HG03457 (cell line): Measurements from ENCODE around the gene PPP5C.
"Not testable (repeated sequence)": the region's sequence is repeated elsewhere in the genome, so short reads cannot be mapped to it uniquely, and the experiment has no call there.

Experiments
- ATAC-seq: cut with Tn5 transposase; IDR thresholded peaks from one replicate; pipeline ENCODE4 v1.9.1; 2021; ENCODE audit warnings: moderate number of reproducible peaks; ENCODE audit not compliant: unreplicated experiment

The PPP5C gene

DNA sequence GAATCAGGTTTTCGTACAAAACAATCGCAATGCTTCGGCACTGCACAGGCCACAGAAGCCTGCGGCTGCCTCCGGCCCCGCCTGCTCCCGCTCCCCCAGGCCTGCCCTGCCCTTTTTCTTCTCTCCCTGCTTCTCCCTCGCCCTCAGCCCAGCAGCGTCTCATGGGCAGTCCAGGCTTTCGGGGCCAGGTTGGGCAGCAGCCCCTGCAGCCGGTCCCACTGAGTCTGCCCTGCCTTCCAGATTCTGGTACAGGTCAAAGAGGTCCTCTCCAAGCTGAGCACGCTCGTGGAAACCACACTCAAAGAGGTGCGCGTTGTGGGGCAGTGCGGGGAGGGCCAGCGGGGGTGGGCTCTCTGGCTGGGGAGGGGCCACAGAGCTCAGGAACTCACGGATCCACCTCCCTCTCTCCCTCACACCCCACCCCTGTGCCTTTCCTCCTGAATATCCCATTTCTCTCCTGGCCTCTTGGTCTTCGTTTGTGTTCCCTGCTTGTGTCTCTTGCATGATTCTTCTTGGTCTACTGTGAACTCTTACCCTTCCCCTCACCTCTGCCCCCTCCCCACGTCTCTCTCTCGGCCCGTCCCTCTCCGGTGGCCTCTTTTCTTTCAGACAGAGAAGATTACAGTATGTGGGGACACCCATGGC, 36.4 kb downstream of the PPP5C start:
- no peak for ATAC-seq

DNA sequence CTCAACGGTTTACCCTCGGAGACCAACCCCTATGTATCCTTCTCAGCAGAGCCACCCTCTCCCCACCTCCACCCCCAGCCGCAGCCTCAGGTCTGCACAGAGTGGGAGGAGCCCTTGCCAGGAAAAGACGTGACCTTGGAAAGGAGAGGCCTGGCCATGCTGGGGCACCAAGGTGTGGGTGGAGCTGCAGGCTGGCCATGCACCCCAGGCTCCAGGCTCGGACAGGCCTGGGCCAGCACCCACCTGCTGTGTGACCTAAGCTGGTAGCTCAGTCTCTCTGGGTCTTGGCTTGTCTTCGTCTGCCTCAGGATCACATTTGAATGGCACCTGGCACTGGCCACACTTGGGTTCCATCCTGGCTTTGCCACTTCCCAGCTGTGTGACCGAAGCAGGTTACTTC, 37.0 kb downstream of the PPP5C start:
- no peak for ATAC-seq

DNA sequence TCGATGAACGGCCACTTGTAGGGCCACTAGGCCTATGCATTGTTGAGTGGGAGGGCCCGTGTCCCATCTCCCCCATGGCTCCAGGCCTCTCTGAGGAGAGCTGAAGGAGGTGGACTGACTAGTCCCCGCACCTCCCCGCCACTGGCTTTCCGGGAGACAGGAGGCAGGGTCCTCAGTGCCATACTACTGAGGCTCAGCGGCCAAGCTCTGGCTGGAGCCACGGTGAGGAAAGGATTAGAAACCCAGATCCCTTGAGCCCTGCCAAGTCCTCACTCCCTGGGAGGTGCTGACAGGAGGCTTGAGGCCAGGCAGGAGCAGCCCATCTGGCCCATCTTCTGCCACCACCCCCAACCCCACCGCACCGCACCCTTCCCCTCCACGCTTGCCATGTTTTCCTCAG, 37.5 kb downstream of the PPP5C start:
- no peak for ATAC-seq

DNA sequence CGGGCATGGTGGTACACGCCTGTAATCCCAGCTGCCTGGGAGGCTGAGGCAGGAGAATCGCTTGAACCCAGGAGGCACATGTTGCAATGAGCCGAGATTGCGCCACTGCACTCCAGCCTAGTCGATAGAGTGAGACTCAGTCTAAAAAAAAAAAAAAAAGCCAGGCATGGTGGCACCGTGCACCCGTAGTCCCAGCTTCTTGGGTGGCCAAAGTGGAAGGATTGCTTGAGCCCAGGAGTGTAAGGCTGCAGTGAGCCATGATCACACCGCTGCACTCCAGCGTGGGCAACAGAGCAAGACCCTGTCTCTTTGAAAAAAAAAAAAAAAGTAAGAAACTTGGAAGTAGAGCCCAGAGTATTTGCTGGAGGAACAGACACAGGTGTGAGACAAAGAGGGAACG, 38.7 kb downstream of the PPP5C start:
- ATAC-seq: no peak

DNA sequence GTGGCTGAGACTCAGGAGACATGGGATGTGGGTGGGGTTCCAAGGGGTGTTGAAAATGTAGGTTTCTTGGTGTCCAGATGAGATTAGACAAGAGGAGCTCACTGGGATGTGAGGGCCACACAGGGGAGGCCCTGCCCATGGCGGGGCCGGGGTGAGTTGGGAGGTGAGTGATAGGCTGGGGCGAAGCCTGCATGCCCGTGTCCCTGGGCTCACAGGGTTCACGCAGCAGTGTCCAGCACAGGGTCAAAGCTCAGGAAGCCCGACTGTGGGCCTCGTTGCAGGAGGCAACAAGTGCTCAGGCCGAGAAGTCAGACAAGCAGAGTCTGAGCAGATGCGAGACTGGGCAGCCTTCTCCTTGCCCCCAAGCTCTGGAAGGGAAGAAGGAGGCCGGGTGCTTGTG, 39.3 kb downstream of the PPP5C start:
- ATAC-seq: no peak

DNA sequence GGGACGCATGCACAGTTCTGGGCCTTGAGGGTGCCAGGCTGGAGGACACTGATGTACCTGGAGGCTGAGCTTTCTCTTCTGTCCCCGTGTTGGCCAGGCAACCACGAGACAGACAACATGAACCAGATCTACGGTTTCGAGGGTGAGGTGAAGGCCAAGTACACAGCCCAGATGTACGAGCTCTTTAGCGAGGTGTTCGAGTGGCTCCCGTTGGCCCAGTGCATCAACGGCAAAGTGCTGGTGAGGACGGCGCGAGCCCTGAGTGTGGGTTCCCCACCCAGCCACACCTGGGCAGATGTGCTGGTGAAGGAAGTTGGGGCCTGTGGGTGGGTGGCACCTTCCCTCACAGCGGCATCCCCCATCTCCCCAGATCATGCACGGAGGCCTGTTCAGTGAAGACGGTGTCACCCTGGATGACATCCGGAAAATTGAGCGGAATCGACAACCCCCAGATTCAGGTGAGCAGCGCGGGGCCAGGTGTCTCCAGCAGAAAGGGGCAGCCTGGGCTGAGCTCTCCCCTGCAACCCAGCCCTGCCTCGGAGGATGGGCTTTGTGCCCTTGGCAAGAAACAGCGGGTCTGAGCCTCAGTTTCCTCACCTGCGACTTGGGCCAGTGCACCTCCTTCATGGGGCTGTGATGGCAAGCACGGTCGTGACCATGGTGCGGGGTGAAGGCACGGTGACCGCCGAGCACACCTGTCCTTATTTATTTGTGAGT, 40.3 kb downstream of the PPP5C start:
- no peak for ATAC-seq

DNA sequence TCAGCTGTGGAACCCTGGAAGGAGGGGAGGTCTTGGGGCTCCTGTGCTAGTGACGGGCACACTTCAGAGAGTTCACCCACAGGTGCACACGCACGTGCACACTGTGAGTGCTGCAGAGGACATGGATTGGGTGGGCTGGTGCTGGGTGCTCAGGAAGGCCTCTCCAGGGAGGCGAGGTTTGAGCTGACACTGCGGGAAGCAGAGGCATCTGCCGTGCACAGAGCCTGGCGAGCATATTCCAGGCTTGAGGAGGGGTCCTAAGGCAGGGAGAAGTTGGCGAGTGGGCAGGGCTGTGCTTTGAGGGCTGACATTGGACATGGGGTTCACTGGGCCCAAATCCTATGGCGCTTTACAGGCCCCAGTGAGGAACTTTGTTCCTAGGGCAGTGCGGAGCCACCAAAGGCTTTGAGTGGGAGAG, 40.8 kb downstream of the PPP5C start:
- ATAC-seq: no peak

DNA sequence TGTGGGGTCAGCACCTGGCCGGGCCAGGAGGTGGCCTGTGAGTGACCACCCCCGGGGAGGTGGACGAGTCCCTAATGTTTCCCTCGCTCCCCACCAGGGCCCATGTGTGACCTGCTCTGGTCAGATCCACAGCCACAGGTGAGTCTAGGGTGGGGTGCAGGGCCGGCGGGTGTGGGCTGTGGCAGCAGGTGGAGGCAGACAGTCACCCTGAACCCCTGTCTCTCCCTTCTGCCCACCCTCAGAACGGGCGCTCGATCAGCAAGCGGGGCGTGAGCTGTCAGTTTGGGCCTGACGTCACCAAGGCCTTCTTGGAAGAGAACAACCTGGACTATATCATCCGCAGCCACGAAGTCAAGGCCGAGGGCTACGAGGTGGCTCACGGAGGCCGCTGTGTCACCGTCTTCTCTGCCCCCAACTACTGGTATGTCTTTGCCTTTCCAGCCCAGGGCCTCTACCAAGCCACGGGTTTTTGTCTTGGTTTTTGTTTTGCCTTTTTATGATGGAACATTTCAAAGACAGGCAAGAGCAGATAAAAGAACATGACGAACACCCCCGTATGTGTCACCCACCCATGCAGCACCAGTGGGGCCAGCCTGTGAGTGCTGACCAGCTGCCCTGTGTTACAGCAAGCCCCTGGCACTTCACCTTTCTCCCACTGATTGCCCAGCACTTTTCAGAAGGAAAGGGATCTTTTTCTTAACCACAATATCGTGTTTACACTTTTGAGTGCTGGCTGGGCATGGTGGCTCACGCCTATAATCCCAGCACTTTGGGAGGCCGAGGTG, 41.6 kb downstream of the PPP5C start:
- no peak for ATAC-seq

DNA sequence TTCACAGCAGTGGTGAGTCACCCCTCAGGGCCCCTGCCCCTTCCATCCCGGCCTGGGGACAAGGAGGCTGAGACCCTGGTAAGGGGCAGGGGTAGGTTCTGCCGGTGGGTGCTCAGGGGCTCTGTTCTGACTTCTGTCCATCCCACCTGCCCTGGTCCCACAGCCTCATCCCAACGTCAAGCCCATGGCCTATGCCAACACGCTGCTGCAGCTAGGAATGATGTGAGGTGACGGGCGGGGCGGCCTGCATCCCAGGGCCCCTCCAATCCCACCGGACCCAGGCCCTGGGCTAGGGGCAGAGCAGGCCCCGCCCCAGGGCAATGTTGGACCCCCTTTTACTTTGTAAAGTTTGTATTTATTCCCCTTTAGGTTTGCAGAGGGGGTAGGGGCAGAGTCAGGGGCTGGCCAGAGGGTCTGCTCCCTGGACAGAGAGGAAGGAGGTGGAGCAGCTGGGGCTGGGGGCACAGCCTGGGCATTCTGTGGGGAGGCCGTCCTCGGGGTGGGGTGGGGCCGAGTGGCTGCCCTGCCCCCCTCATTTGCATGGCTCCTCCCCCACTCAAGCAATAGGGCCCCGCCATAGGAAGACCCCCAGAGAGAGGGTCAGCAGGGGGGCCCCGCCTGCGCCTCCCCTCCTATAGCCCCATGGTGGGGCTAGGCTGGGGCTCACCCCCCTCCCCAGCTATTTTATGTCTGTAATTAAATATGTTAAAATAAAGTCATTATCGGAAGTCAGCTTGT, 43.4 kb downstream of the PPP5C start:
- no peak for ATAC-seq

DNA sequence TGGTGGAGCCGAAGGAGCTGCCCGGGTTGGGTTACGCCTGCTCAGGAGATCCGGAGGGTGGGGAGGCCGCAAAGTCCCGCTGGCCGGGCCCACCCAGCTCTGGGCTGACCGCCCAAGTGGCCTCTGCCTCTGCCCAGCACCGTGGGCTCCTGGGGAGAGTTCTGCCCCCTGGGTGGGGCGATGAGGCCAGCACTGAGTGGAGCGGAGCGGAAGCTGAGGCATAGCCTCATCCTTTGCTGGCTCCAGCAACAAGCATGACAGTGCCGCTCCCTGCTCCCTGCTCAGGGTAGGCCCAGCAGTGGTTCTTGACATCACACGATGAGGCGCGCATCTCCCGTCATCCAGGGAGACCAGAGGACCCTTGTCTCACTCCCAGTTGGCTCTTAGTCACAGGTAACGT, 44.0 kb downstream of the PPP5C start:
- no peak for ATAC-seq

DNA sequence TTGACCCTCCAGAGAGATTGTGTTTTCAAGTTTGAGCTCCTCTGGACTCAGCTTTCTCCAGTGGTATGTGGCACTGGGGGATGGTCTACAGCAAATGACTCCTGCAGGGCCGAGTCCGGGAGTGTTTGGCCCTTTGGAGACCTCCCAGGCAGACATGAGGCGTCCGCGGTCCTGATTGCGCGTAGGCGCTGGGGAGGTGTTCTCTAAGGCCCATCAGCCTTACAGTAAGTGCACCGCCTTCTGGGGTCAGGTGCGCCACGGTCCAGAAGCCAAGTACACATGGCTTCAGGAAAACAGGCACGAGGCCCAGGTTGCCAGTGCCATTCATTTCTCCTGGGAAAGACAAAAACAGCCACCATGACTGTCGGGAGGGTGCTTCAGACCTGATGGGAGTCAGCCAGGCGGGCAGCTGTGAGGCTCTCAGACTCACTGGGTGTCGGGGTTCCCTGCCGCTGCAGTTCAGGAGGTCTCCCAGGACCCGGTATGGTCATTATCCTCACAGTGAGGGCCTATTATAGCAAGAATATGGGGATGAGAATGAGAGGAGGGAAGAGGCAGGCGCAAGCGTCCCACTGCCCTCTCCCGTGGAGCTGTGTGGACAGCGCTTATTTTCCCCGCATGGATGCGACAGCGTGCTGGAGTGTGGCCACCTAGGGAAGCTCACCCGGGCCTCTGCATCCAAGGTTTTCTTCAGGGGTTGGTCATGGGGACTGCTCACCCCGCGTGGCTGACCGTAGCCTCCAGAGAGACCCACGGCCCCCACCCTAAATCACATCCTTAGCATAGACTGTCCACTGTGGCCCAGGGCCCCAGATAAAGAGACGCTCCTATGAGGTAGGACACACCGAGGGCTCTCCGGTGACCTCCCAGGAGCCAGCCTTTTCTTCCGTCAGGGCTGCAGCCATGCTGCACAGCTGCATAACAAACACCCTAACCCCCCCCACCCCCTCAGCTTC, 44.7 kb downstream of the PPP5C start:
- no peak for ATAC-seq

DNA sequence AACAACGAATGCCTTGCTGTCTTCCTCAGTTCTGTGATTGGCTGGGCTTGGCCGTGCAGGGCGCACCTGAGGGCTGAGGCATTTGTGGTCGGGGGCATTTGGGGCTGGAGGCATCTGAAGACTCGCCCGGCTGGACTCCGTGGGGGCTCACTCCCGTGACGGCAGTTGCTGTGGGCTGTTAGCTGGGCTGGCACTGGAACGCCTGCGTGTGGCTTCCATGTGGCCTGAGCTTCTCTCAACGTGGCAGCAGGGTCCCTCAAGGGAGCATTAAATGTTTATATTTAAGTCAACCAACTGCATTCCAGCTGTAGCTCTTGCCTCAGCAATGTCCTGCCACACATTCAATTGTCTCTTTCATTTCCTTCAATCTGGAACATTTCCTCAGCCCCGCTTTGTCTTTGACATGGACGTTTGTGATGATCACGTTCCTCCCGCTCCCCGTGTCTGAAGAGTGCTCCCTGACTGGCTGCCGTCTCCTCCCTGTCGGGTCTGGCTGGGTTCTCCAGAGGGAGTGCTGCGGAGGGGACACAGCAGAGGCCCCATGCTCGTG, 45.4 kb downstream of the PPP5C start:
- ATAC-seq: no peak

DNA sequence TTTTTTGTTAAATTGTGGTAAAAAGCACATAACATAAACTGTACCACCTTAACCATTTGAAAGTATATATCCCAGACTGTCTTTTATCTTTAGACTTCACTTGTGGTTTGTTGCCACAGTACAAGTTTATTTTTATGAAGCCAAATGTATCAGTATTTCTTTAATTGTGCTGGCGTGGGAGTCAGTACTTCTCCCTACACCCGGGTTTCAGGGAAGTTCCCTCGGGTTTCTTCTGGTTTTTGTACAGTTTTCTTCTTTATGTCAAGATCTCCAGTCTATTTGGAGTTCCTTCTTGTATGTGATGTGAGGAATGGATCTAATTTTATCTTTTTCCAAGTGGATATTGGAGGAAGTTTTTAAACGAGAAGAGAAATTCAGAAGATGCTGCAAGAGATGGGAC, 46.0 kb downstream of the PPP5C start:
- ATAC-seq: no peak

DNA sequence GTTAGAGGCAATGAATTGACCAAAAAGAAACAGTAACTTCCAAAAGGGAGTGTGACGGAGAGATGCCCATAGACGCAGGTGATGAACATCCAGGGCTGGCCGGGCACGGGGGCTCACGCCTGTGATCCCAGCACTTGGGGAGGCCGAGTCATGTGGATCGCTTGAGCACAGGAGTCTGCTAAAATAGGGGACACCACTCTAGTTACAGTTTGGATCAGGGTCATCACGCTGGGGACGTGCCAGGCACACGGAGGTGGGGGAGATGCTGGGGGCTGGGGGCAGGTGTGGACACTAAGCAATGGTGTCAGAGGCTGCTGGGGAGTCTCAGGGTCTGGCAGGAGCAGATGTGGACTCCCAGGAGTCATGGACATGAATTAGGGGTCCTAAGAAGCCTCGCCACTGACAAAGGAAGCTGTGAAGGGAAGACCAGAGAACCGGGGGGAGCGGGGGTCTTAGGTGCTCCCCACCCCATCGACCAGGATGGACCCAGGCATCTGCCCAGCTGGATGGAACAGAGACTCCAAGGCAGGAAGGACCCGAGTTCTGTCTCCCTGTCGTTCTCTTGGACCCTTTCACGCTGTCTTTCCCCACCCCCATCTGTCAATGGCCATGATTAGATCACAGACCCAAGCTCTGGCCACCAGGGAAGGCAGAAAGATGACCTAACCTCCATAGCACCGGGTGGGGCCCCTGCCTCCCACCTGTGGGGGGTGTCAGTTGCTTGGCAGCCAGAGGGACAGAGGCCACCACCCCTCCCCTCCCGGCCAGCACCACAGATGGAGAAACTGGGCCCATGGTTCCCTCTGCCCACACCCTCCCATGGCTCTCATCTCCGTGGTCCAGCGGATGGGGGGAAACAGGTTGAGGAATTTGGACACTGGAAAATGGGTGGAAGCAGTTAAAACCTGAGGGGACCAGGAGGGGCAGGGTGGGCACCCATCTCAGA, 46.8 kb downstream of the PPP5C start:
- no peak for ATAC-seq

DNA sequence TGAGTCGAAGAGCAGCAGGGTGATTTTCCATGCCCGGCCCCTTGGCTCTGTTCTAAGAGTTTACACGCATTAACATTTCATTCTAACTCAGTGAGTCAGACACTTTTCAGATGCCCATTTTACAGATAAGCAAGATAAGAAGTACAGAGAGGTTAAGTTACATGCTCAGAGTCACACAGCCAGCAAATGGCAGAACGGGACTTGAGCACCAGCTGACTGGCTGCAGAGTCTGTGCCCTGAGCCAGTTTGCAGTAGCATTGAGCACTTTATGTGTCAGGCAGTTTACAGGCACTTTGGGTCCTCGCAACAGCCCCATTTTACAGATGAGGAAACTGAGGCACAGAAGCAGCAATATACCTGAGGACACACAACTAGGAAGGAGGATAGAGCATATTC, 47.5 kb downstream of the PPP5C start:
- no peak for ATAC-seq

DNA sequence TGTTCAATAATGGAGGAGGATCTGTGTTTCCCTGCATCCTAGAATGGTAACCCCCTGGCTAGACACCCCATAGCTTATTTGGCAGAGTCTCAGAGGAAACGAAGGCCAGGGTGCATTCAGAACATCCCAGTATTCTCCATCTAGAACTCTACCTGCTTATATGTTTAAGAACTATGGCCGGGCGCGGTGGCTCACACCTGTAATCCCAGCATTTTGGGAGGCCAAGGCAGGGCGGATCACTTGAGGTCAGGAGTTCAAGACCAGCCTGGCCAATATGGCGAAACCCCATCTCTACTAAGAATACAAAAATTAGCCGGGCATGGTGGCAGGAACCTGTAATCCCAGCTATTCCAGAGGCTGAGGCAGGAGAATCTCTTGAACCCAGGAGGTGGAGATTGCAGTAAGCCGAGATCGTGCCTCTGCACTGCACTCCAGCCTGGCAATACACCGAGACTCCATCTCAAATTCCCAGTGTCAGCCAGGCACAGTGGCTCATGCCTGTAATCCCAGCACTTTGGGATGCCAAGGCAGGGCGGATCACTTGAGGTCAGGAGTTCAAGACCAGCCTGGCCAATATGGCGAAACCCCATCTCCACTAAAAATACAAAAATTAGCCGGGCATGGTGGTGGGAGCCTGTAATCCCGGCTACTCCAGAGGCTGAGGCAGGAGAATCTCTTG, 51.1 kb downstream of the PPP5C start:
- ATAC-seq: not testable (repeated sequence)

DNA sequence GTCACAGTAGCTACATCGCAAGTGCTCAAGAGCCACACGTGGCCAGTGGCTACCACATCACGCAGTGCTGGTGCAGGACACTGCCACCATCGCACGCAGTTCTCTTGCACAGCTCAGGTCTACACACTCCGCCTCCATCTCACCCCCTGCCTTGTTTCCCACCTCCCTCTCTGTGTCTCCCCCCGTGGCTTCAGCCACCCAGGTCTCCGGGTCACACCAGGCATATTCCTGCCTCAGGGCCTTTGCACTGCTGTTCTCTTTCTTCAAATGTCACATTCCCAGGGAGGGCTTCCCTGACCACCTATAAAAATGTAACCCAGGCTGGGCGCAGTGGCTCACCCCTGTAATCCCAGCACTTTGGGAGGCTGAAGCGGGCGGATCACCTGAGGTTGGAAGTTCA, 55.8 kb downstream of the PPP5C start:
- no peak for ATAC-seq

DNA sequence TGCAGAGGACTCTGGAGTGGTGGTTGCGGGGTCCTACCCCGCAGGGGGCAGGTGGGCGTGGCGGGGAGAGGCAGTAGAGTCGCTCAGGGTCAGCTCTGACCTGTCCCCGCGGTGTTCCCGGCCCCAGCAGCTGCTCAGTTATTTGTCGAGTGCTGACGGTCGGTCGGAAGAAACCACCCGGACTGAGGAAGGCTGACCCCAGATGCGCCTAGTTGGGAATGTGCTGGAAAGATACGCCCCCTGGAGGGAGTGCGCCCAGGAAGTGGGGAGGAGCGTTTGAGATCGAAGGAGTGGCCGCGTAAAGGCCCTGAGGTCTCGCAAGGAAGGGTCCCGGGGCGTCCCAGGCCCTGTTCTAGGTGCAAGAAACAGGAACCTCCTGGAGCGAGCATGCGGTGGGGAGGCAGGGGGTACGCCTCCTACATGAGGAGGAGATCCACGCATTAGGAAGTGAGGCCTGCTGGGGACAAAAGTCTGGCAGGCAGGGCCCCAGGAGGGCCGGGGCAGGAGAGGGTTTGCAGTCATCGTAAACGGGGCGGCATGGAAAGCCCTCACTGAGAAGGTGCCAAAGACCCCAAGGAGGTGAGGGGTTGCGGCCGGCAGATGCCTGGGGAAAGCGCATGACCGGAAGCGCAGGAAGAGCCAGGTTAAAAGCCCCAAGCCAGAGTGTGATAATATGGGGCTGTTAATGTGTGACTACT, 57.3 kb downstream of the PPP5C start:
- ATAC-seq: no peak
